ENCODE data around the gene ZBTB46.
"Not testable (repeated sequence)": the region's sequence is repeated elsewhere in the genome, so short reads cannot be mapped to it uniquely, and the experiment has no call there.

Gene ZBTB46

GRCh38 chr20:63858393-63859165 is 27.5 kb upstream of the ZBTB46 start:
- DNase-seq (ENCODE audit: low read depth in 3 of 3, low spot score in 1 of 3): no peak

GRCh38 chr20:63857764-63858392 is 26.8 kb upstream of the ZBTB46 start:
- DNase-seq (ENCODE audit: low read depth in 3 of 3, low spot score in 1 of 3): no peak

GRCh38 chr20:63856098-63856511 is 25.0 kb upstream of the ZBTB46 start:
- DNase-seq (ENCODE audit: low read depth in 3 of 3, low spot score in 1 of 3): no peak

GRCh38 chr20:63855363-63856097 is 24.5 kb upstream of the ZBTB46 start:
- no peak for DNase-seq (ENCODE audit: low read depth in 3 of 3, low spot score in 1 of 3)

- DNase-seq (ENCODE audit: low read depth in 3 of 3, low spot score in 1 of 3): no peak
These were observed 23.8 kb upstream of the ZBTB46 start for GRCh38 chr20:63854766-63855362.

- no peak for DNase-seq (ENCODE audit: low read depth in 3 of 3, low spot score in 1 of 3)
These were observed 23.2 kb upstream of the ZBTB46 start for GRCh38 chr20:63854069-63854765.

- not testable (repeated sequence) for DNase-seq (ENCODE audit: low read depth in 3 of 3, low spot score in 1 of 3)
These were observed 22.6 kb upstream of the ZBTB46 start for GRCh38 chr20:63853733-63854068.

GRCh38 chr20:63851548-63851943 is 20.5 kb upstream of the ZBTB46 start:
- DNase-seq (ENCODE audit: low read depth in 3 of 3, low spot score in 1 of 3): not testable (repeated sequence)

- DNase-seq (ENCODE audit: low read depth in 3 of 3, low spot score in 1 of 3): no peak
These were observed 19.9 kb upstream of the ZBTB46 start for GRCh38 chr20:63850689-63851547.

- DNase-seq (ENCODE audit: low read depth in 3 of 3, low spot score in 1 of 3): no peak
These were observed 17.2 kb upstream of the ZBTB46 start for GRCh38 chr20:63848003-63848911.

GRCh38 chr20:63847237-63848002 is 16.4 kb upstream of the ZBTB46 start:
- DNase-seq (ENCODE audit: low read depth in 3 of 3, low spot score in 1 of 3): no peak

GRCh38 chr20:63846888-63847236 is 15.8 kb upstream of the ZBTB46 start:
- no peak for DNase-seq (ENCODE audit: low read depth in 3 of 3, low spot score in 1 of 3)

GRCh38 chr20:63846128-63846771 is 15.2 kb upstream of the ZBTB46 start:
- DNase-seq (ENCODE audit: low read depth in 3 of 3, low spot score in 1 of 3): no peak

- no peak for DNase-seq (ENCODE audit: low read depth in 3 of 3, low spot score in 1 of 3)
These were observed 13.5 kb upstream of the ZBTB46 start for GRCh38 chr20:63844511-63844991.

GRCh38 chr20:63843778-63844177 is 12.7 kb upstream of the ZBTB46 start:
- DNase-seq (ENCODE audit: low read depth in 3 of 3, low spot score in 1 of 3): no peak

GRCh38 chr20:63843222-63843621 is 12.2 kb upstream of the ZBTB46 start:
- DNase-seq (ENCODE audit: low read depth in 3 of 3, low spot score in 1 of 3): no peak

GRCh38 chr20:63842258-63842657 is 11.2 kb upstream of the ZBTB46 start:
- DNase-seq (ENCODE audit: low read depth in 3 of 3, low spot score in 1 of 3): no peak

- DNase-seq (ENCODE audit: low read depth in 3 of 3, low spot score in 1 of 3): no peak
These were observed 9.4 kb upstream of the ZBTB46 start for GRCh38 chr20:63840405-63840828.
